D341Med (cell line): ENCODE measurements around the gene HYLS1.

Source experiments
- DNase-seq: peaks from one replicate; pipeline ENCODE4 v3.0.0; 2012; ENCODE audit warnings: low spot score

Gene HYLS1

GRCh38 chr11:125934473-125934872 lies 47.0 kb downstream of the HYLS1 start:
- DNase-seq = no peak

GRCh38 chr11:125935056-125935455 lies 47.6 kb downstream of the HYLS1 start:
- DNase-seq = no peak

GRCh38 chr11:125935618-125936199 lies 48.2 kb downstream of the HYLS1 start:
- no peak for DNase-seq

GRCh38 chr11:125938418-125938817 lies 51.0 kb downstream of the HYLS1 start:
- no peak for DNase-seq

GRCh38 chr11:125939081-125939521 lies 51.6 kb downstream of the HYLS1 start:
- no peak for DNase-seq

- no peak for DNase-seq
These were observed 52.7 kb downstream of the HYLS1 start for GRCh38 chr11:125940145-125940544.

GRCh38 chr11:125941267-125941618 lies 53.8 kb downstream of the HYLS1 start:
- DNase-seq = no peak

GRCh38 chr11:125941619-125942611 lies 54.4 kb downstream of the HYLS1 start:
- peak; percentile 84 for DNase-seq

- DNase-seq = no peak
These were observed 55.4 kb downstream of the HYLS1 start for GRCh38 chr11:125942771-125943428.

- no peak for DNase-seq
These were observed 56.3 kb downstream of the HYLS1 start for GRCh38 chr11:125943661-125944349.

GRCh38 chr11:125944350-125945010 lies 57.0 kb downstream of the HYLS1 start:
- DNase-seq = no peak

- no peak for DNase-seq
These were observed 57.7 kb downstream of the HYLS1 start for GRCh38 chr11:125945011-125945796.

GRCh38 chr11:125945797-125946520 lies 58.5 kb downstream of the HYLS1 start, which contains the start of gene VSIG10L2:
Gene VSIG10L2, plus strand, starts transcription at chr11:125946044. Its CDS starts 12 bp downstream, at chr11:125946056.
- no peak for DNase-seq

- no peak for DNase-seq
These were observed 59.4 kb downstream of the HYLS1 start for GRCh38 chr11:125946712-125947418.

GRCh38 chr11:125947419-125948277 lies 60.2 kb downstream of the HYLS1 start:
- DNase-seq = no peak

- DNase-seq = no peak
These were observed 61.0 kb downstream of the HYLS1 start for GRCh38 chr11:125948278-125949051.
